Measurements from ENCODE around the gene PAPLN.

DNA sequence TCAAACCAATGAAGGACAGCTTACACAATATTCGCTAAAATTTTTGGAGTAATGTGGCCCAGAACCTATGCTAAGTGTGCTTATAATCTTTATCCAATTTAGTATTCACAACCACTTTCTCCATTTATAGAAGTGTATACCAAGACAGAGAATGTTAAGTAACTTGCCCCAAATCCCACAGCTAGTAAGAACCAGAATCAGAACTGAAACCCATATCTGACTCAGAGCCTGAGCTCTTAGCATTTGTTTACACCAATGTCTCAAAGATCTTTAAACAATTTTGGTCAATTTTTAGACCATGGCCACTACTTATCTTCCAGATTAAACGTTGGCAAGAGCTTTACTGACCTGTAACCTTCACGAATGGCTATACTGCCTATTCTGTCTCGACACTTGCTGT lies 53.0 kb downstream of the PAPLN start:
- TF ChIP-seq, protein P1, sequence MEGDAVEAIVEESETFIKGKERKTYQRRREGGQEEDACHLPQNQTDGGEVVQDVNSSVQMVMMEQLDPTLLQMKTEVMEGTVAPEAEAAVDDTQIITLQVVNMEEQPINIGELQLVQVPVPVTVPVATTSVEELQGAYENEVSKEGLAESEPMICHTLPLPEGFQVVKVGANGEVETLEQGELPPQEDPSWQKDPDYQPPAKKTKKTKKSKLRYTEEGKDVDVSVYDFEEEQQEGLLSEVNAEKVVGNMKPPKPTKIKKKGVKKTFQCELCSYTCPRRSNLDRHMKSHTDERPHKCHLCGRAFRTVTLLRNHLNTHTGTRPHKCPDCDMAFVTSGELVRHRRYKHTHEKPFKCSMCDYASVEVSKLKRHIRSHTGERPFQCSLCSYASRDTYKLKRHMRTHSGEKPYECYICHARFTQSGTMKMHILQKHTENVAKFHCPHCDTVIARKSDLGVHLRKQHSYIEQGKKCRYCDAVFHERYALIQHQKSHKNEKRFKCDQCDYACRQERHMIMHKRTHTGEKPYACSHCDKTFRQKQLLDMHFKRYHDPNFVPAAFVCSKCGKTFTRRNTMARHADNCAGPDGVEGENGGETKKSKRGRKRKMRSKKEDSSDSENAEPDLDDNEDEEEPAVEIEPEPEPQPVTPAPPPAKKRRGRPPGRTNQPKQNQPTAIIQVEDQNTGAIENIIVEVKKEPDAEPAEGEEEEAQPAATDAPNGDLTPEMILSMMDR (IDR thresholded peaks at IDR 0.05; ENCODE audit: low read depth, low read length, missing input control): no peak
- no peak for TF ChIP-seq RAD21 (IDR thresholded peaks at IDR 0.05)
- TF ChIP-seq JUND (IDR thresholded peaks at IDR 0.05): no peak

All from liver (tissue), 3 donors.